Neural cell (in vitro differentiated cells): ENCODE measurements around the gene FOXA3. TPM values are rescaled to one million over a fixed set of nuclear protein-coding genes. Genes with fewer than 3 reads are reported as not detected.
A peak's percentile ranks its signal among the peaks of the same experiment; 100 is the strongest.

Source experiments
- H2AFZ ChIP-seq: fragments of 200-600, 300-800 bp; sonication (generic), shearing (Covaris generic); 2 replicates; pipeline ENCODE4 v1.6.0; 2014; ENCODE audit warnings: low read depth, mild to moderate bottlenecking, antibody characterized with exemption, low read length, moderate library complexity
- H3F3A ChIP-seq: fragments of 200-600 bp; shearing (Covaris generic); 2 replicates; pipeline ENCODE4 v1.6.1; 2016; ENCODE audit warnings: mild to moderate bottlenecking, moderate library complexity, mixed read lengths, antibody characterized with exemption, low read length; ENCODE audit not compliant: insufficient read depth, poor library complexity, severe bottlenecking
- H3K27ac ChIP-seq: fragments of 200-600, 300-800 bp; sonication (generic), shearing (Covaris generic); 2 replicates; pipeline ENCODE4 v1.5.1; 2014; ENCODE audit warnings: mild to moderate bottlenecking, low read length, moderate library complexity
- H3K27me3 ChIP-seq: fragments of 300-800, 200-600 bp; sonication (generic), shearing (Covaris generic); 2 replicates; pipeline ENCODE4 v1.6.0; 2014; ENCODE audit warnings: mild to moderate bottlenecking, low read depth, low read length, moderate library complexity; ENCODE audit not compliant: insufficient read depth
- H3K36me3 ChIP-seq: fragments of 300-800, 200-600 bp; sonication (generic), shearing (Covaris generic); 2 replicates; pipeline ENCODE4 v1.5.1; 2014; ENCODE audit warnings: mild to moderate bottlenecking, antibody characterized with exemption, low read length, moderate library complexity; ENCODE audit not compliant: insufficient read depth
- H3K4me2 ChIP-seq: fragments of 300-800, 200-600 bp; sonication (generic), shearing (Covaris generic); 2 replicates; pipeline ENCODE4 v1.6.0; 2014; ENCODE audit warnings: mild to moderate bottlenecking, low read length
- H3K4me3 ChIP-seq: fragments of 300-800, 200-600 bp; sonication (generic), shearing (Covaris generic); 2 replicates; pipeline ENCODE4 v1.5.1; 2014; ENCODE audit warnings: mild to moderate bottlenecking, low read length, moderate library complexity
- H3K79me2 ChIP-seq: fragments of 200-600 bp; shearing (Covaris generic); replicated peaks from 2 replicates; pipeline ENCODE4 v1.6.0; 2014; ENCODE audit warnings: mild to moderate bottlenecking, low read length, moderate library complexity; ENCODE audit not compliant: insufficient read depth
- H3K9ac ChIP-seq: fragments of 300-800, 200-600 bp; sonication (generic), shearing (Covaris generic); 2 replicates; pipeline ENCODE4 v1.6.1; 2016; ENCODE audit warnings: mild to moderate bottlenecking, low read length, mixed read lengths
- H3K9me2 ChIP-seq: fragments of 200-600 bp; shearing (Covaris generic); 2 replicates; pipeline ENCODE4 v1.6.1; 2016; ENCODE audit warnings: mild to moderate bottlenecking, low read length, mixed read lengths; ENCODE audit not compliant: insufficient read depth
- H3K9me3 ChIP-seq: fragments of 200-600, 300-800 bp; sonication (generic), shearing (Covaris generic); 2 replicates; pipeline ENCODE4 v1.6.1; 2016; ENCODE audit warnings: mild to moderate bottlenecking, mixed run types, low read length, moderate library complexity, mixed read lengths
- H4K20me1 ChIP-seq: fragments of 200-600 bp; shearing (Covaris generic); 2 replicates; pipeline ENCODE4 v1.6.1; 2016; ENCODE audit warnings: mild to moderate bottlenecking, mixed run types; ENCODE audit not compliant: insufficient read depth
- CTCF ChIP-seq: fragments of 450-650 bp; IDR thresholded peaks from 2 replicates; pipeline ENCODE4 v1.5.1; 2014; ENCODE audit warnings: antibody characterized with exemption, mild to moderate bottlenecking, moderate library complexity; ENCODE audit not compliant: poor library complexity, severe bottlenecking
- EP300 ChIP-seq: fragments of 450-650 bp; conservative IDR thresholded peaks from 2 replicates; pipeline ENCODE4 v1.6.1; 2014; ENCODE audit warnings: antibody characterized with exemption, mild to moderate bottlenecking, moderate library complexity; ENCODE audit not compliant: poor library complexity, severe bottlenecking
- EZH2 ChIP-seq: fragments of 200-600, 300-800 bp; shearing (Covaris generic), sonication (generic); IDR thresholded peaks from 2 replicates; pipeline ENCODE4 v1.6.1; 2014; ENCODE audit warnings: antibody characterized with exemption, low read length, borderline replicate concordance, mild to moderate bottlenecking; ENCODE audit not compliant: insufficient read depth, poor library complexity, severe bottlenecking
- MXI1 ChIP-seq: fragments of 450-650 bp; conservative IDR thresholded peaks from 2 replicates; pipeline ENCODE4 v1.6.1; 2014; ENCODE audit warnings: antibody characterized with exemption, mild to moderate bottlenecking; ENCODE audit not compliant: poor library complexity, severe bottlenecking
- POLR2AphosphoS5 ChIP-seq: IDR thresholded peaks from 2 replicates; pipeline ENCODE4 v1.6.1; 2012
- RAD21 ChIP-seq: fragments of 450-650 bp; conservative IDR thresholded peaks from 2 replicates; pipeline ENCODE4 v1.6.1; 2014; ENCODE audit warnings: antibody characterized with exemption, mild to moderate bottlenecking, moderate library complexity
- polyA plus RNA-seq: library from polyadenylated mRNA; depleted of rRNA; stranded (reverse); fragments of >200 nt; gene quantifications from 2 replicates; pipeline ENCODE4 v1.2.3, GENCODE V29; 2014
- TF ChIP-seq, protein P1 (sequence below): IDR thresholded peaks from 2 replicates; pipeline ENCODE4 v1.6.1; 2012; ENCODE audit warnings: borderline replicate concordance

The FOXA3 gene
- polyA plus RNA-seq, 1 donor from 2014 or later = not detected

DNA sequence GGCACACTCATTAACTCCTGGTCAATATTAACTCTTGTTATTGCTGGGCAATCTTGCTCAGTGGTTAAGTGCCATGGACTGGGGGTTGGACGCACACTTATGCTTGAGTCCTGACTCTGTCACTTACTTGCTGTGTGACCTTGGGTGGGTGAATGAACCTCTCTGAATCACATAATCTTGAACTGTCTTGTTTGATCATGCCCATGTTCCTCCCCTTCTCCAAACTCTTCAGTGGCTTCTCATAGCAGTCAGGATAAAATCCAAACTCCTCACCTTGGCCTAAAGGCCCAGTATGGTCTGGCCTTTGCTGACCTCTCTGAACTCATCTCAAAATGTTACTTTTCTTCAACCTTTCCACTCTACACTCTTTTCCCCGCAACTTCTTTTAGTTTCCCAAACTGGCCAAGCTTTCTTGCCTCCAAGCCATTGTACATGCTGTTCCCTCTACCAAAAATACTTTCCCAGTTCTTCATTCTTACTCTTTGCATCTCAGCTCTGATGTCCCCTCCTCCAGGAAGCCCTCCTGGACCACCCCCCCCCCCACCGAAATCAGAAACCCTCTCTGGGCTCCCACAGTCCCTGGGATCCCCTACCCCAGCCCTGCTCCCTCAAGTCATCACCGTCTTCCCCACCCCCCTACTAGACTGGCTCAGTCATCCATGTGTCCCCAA is 35.9 kb downstream of the FOXA3 start:
- no peaks in the 10 kb centered on the region for H3K27me3 ChIP-seq
- H3F3A ChIP-seq = no peaks in the 10 kb centered on the region
- TF ChIP-seq POLR2AphosphoS5 (no peak), EP300 (no peak), EZH2 (no peak), CTCF (no peak), RAD21 (no peak)
- H3K79me2 ChIP-seq = no peaks in the 10 kb centered on the region
- H3K9ac ChIP-seq = no peak overlapping the region
- H3K27ac ChIP-seq = no peak overlapping the region
- no peak overlapping the region for H3K4me2 ChIP-seq
- H3K36me3 ChIP-seq = no peaks in the 10 kb centered on the region
- peak overlapping the region; percentile 84 for H3K4me3 ChIP-seq
- H3K9me2 ChIP-seq = no peaks in the 10 kb centered on the region
- H2AFZ ChIP-seq = no peak overlapping the region
- no peaks in the 10 kb centered on the region for H3K9me3 ChIP-seq
- no peaks in the 10 kb centered on the region for H4K20me1 ChIP-seq

GRCh38 chr19:45900738-45901431 is 36.8 kb downstream of the FOXA3 start:
- TF ChIP-seq MXI1 (no peak), EZH2 (no peak), CTCF (no peak), EP300 (no peak)
- H3K79me2 ChIP-seq = no peaks in the 10 kb centered on the region
- H2AFZ ChIP-seq = no peak overlapping the region
- H3K4me2 ChIP-seq = peak overlapping the region; percentile 11
- no peaks in the 10 kb centered on the region for H3K36me3 ChIP-seq
- H3K9me3 ChIP-seq = no peaks in the 10 kb centered on the region
- no peaks in the 10 kb centered on the region for H3K9me2 ChIP-seq
- no peaks in the 10 kb centered on the region for H3K27me3 ChIP-seq
- H3K9ac ChIP-seq = peak overlapping the region; percentile 83
- no peaks in the 10 kb centered on the region for H4K20me1 ChIP-seq
- peak overlapping the region; percentile 84 for H3K4me3 ChIP-seq
- H3F3A ChIP-seq = no peaks in the 10 kb centered on the region
- H3K27ac ChIP-seq = no peak overlapping the region

GRCh38 chr19:45901432-45901911 is 37.3 kb downstream of the FOXA3 start:
- no peak overlapping the region for H3K27ac ChIP-seq
- no peaks in the 10 kb centered on the region for H3K27me3 ChIP-seq
- peak overlapping the region; percentile 11 for H3K4me2 ChIP-seq
- H3K79me2 ChIP-seq = no peaks in the 10 kb centered on the region
- TF ChIP-seq EP300 = no peak
- TF ChIP-seq RAD21 = no peak
- TF ChIP-seq CTCF = no peak
- no peak for TF ChIP-seq MXI1
- no peak for TF ChIP-seq EZH2
- TF ChIP-seq, protein P1, sequence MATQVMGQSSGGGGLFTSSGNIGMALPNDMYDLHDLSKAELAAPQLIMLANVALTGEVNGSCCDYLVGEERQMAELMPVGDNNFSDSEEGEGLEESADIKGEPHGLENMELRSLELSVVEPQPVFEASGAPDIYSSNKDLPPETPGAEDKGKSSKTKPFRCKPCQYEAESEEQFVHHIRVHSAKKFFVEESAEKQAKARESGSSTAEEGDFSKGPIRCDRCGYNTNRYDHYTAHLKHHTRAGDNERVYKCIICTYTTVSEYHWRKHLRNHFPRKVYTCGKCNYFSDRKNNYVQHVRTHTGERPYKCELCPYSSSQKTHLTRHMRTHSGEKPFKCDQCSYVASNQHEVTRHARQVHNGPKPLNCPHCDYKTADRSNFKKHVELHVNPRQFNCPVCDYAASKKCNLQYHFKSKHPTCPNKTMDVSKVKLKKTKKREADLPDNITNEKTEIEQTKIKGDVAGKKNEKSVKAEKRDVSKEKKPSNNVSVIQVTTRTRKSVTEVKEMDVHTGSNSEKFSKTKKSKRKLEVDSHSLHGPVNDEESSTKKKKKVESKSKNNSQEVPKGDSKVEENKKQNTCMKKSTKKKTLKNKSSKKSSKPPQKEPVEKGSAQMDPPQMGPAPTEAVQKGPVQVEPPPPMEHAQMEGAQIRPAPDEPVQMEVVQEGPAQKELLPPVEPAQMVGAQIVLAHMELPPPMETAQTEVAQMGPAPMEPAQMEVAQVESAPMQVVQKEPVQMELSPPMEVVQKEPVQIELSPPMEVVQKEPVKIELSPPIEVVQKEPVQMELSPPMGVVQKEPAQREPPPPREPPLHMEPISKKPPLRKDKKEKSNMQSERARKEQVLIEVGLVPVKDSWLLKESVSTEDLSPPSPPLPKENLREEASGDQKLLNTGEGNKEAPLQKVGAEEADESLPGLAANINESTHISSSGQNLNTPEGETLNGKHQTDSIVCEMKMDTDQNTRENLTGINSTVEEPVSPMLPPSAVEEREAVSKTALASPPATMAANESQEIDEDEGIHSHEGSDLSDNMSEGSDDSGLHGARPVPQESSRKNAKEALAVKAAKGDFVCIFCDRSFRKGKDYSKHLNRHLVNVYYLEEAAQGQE = no peak
- TF ChIP-seq POLR2AphosphoS5 = no peak
- H3K9ac ChIP-seq = peak overlapping the region; percentile 83
- no peaks in the 10 kb centered on the region for H4K20me1 ChIP-seq
- no peak overlapping the region for H2AFZ ChIP-seq
- H3K9me3 ChIP-seq = no peaks in the 10 kb centered on the region
- no peaks in the 10 kb centered on the region for H3F3A ChIP-seq
- peak overlapping the region; percentile 84 for H3K4me3 ChIP-seq
- no peaks in the 10 kb centered on the region for H3K36me3 ChIP-seq
- no peaks in the 10 kb centered on the region for H3K9me2 ChIP-seq
